ENCODE results near the gene PIK3AP1.

PIK3AP1 gene

DNA sequence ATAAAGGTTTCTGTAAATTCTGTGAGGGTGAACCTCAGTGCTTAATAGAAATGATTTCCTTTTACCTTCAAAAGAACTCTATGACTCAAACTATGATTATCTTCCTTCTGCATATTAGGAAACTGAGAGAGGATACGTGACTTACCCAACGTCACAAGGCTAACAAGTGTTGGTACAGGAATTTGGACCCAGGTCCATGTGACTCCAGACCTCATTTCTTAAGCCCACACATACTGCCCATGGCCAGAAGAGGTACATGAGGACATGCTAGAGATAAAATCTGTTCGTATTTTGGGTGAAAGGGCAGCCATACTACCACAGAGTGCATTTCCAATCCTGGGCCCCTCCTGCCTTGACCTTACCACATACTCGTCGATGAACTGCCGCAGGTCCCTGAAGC, 72.0 kb downstream of the PIK3AP1 start:
- H3K9me3 ChIP-seq (replicated peaks; ENCODE audit: low read length), result no peaks in the 10 kb centered on the region
- H3K4me1 ChIP-seq (ENCODE audit: control insufficient read depth, insufficient read depth, low read length), result no peaks in the 10 kb centered on the region

DNA sequence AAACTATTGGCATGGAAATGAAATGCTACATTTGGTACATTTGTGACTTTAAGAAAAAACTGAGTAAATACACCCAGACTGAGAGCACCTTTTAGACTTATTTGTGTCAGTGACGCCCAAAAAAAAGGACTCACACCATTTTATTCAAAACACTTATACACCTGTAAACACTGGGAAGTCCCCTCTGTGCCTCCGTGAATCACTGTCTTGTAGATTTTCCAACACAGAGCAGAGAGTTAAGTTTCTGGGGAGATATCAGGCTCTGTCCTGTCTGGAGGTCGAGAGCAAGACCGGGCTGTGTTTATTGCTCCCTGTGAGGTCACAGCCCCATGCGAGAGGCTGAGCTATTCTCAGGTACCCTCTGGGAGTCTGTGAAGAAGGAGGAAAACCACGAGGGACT, 72.8 kb downstream of the PIK3AP1 start:
- H3K9me3 ChIP-seq (replicated peaks; ENCODE audit: low read length), result no peaks in the 10 kb centered on the region
- H3K36me3 ChIP-seq (ENCODE audit: insufficient read depth, low read length), result no peaks in the 10 kb centered on the region
- H3K4me3 ChIP-seq (ENCODE audit: low read length), result no peak overlapping the region
- H3K9ac ChIP-seq (ENCODE audit: low read depth, low read length), result no peak overlapping the region
- H3K4me1 ChIP-seq (ENCODE audit: control insufficient read depth, insufficient read depth, low read length), result no peaks in the 10 kb centered on the region
- H3K27me3 ChIP-seq (ENCODE audit: control insufficient read depth, insufficient read depth, low read length), result peaks cover 8% of the 10 kb centered on the region
- H3K4me2 ChIP-seq (ENCODE audit: low read length), result no peak overlapping the region

More for the DNA sequence above, 72.0 kb downstream of the PIK3AP1 start:
- Histone ChIP-seq H3K4me3 (ENCODE audit: low read length) (no peak overlapping the region), H3K36me3 (ENCODE audit: insufficient read depth, low read length) (no peaks in the 10 kb centered on the region), H3K27me3 (ENCODE audit: control insufficient read depth, insufficient read depth, low read length) (peaks cover 8% of the 10 kb centered on the region), H3K4me2 (ENCODE audit: low read length) (no peak overlapping the region), H3K9ac (ENCODE audit: low read depth, low read length) (no peak overlapping the region)

DNA sequence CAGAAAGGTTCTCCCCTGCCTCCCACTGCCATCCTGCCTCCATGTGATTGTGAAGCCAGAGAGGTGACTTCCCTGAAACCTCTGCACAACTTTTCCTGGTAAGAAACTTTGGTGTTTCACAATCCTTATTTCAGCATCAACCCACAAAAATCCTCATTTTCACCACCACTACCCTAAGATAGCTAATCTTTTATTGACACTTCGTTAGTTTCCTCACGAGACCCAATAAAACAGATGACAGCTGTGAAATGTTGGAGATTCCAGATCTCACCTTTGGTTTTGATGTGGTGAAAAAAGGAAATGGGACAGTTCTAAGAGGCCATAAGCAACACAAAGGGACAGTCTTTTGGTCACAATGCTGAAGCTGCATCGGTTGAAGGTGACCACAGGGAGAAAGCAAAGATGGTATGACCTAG, 73.6 kb downstream of the PIK3AP1 start:
- Histone ChIP-seq H3K27me3 (ENCODE audit: control insufficient read depth, insufficient read depth, low read length) (peaks cover 8% of the 10 kb centered on the region), H3K4me1 (ENCODE audit: control insufficient read depth, insufficient read depth, low read length) (no peaks in the 10 kb centered on the region), H3K9ac (ENCODE audit: low read depth, low read length) (no peak overlapping the region), H3K4me3 (ENCODE audit: low read length) (no peak overlapping the region), H3K9me3 (replicated peaks; ENCODE audit: low read length) (no peaks in the 10 kb centered on the region), H3K36me3 (ENCODE audit: insufficient read depth, low read length) (no peaks in the 10 kb centered on the region), H3K4me2 (ENCODE audit: low read length) (no peak overlapping the region)

DNA sequence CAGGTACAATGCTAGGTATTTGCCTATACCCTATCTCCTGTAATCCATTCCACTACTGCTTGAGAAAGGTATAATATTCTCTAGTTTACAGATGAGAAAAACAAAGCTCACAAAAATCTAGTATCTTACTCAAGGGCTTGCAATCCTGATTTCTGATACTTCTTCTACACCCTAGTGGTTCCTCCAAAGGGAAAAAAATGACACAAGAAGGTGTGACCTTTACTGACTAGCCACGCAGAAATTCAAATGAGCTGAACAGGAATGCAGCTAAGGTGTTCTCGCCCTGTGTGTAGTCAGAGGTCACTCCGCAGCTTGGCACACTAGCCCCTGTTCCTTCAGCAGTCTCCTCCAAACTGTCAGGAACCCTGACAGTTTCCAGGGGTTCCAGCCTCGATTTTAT, 74.0 kb downstream of the PIK3AP1 start:
- Histone ChIP-seq H3K27me3 (ENCODE audit: control insufficient read depth, insufficient read depth, low read length) (peaks cover 8% of the 10 kb centered on the region), H3K9ac (ENCODE audit: low read depth, low read length) (no peak overlapping the region), H3K9me3 (replicated peaks; ENCODE audit: low read length) (no peaks in the 10 kb centered on the region), H3K4me1 (ENCODE audit: control insufficient read depth, insufficient read depth, low read length) (no peaks in the 10 kb centered on the region), H3K4me2 (ENCODE audit: low read length) (no peak overlapping the region), H3K36me3 (ENCODE audit: insufficient read depth, low read length) (no peaks in the 10 kb centered on the region), H3K4me3 (ENCODE audit: low read length) (no peak overlapping the region)

DNA sequence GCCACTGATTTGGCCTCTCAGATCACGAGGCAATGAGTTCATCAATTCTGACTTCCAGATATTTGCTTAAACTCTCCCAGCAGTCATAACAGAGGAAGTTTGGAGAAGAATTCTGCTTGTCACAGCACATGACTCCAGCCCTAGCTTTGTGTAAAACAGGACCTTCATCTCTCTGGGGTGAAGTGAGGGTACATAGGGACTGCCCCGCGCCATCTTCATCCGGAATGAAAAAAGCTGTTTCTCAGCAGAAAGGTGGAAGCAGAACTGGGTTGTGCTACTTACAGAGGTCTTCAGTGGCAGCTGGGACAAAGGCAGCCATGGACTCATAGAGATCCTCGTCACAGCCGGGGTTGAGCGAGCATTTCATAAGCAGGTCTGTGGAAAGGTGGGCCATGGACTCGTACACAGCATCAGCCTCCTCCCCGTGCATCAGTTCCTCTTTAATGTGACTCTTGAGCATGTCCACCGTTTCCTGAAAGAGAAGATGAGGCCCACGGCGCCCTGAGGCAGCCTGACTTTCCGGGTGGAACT, 75.1 kb downstream of the PIK3AP1 start:
- H3K4me3 ChIP-seq (ENCODE audit: low read length), result no peak overlapping the region
- no peaks in the 10 kb centered on the region for H3K9me3 ChIP-seq (replicated peaks; ENCODE audit: low read length)
- H3K27me3 ChIP-seq (ENCODE audit: control insufficient read depth, insufficient read depth, low read length), result peaks cover 8% of the 10 kb centered on the region
- no peak overlapping the region for H3K4me2 ChIP-seq (ENCODE audit: low read length)
- no peaks in the 10 kb centered on the region for H3K36me3 ChIP-seq (ENCODE audit: insufficient read depth, low read length)
- no peaks in the 10 kb centered on the region for H3K4me1 ChIP-seq (ENCODE audit: control insufficient read depth, insufficient read depth, low read length)
- H3K9ac ChIP-seq (ENCODE audit: low read depth, low read length), result no peak overlapping the region

DNA sequence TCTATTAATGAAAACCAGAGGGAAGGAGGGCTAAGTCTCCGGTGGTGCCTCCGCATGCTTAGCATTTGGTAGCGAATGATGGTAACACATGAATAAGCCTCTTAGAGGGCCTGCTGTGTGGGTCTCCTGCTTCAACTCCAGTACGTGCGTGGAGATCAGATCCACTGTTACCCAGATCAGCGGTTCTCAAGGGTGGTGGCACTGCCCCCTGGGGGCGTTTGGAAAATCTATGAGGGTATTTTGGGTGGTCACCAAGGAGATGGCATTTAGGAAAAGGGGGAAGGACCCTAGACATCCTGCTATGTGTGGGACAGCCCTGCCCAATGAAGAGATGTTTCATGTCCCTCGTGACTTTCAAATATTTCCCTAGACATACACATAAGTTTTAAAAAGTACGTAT, 76.4 kb downstream of the PIK3AP1 start:
- H3K27me3 ChIP-seq (ENCODE audit: control insufficient read depth, insufficient read depth, low read length), result peaks cover 12% of the 10 kb centered on the region
- H3K4me3 ChIP-seq (ENCODE audit: low read length), result no peak overlapping the region
- H3K9me3 ChIP-seq (replicated peaks; ENCODE audit: low read length), result no peaks in the 10 kb centered on the region
- no peak overlapping the region for H3K9ac ChIP-seq (ENCODE audit: low read depth, low read length)
- H3K36me3 ChIP-seq (ENCODE audit: insufficient read depth, low read length), result no peaks in the 10 kb centered on the region
- no peak overlapping the region for H3K4me2 ChIP-seq (ENCODE audit: low read length)
- H3K4me1 ChIP-seq (ENCODE audit: control insufficient read depth, insufficient read depth, low read length), result no peaks in the 10 kb centered on the region

DNA sequence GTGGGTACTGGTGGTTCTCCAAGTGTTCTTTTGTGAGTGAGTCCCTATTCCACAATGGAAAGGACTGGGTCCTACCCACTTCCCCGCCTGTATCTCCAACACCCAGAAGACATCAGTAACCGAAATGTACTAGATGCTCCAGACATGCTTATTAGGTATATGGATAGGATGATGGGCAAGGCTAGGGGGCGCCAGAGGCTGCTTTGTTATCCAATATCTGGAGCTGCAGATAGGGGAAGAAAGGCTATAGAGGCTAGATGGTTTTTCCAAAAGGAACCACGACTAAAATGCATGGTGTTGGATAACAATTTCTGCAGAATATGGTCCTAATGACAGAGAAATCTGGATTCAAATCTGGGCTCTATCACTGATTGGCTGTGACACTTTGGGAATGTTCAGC, 77.3 kb downstream of the PIK3AP1 start:
- Histone ChIP-seq H3K9ac (ENCODE audit: low read depth, low read length) (no peak overlapping the region), H3K4me3 (ENCODE audit: low read length) (no peak overlapping the region)

DNA sequence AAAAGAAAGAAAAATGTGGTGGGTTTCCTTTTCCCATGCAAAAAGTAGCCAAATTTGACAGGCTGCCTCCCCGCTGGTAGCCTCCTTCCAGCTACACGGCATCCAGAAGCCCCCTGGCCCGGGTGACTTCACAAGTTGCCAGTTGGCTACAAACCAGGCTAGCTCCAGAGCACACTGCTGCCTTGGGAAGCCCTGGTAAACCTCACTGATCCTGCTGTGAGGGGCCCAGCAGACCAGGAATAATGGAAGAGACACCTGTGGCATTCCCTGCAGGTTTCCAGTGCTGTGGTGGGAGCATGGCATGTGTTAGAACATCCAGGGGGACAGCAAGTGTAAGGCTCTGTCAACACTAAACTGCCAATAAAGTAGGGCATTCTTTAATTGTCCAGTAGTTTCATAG, 77.8 kb downstream of the PIK3AP1 start:
- no peak overlapping the region for H3K4me2 ChIP-seq (ENCODE audit: low read length)
- no peaks in the 10 kb centered on the region for H3K36me3 ChIP-seq (ENCODE audit: insufficient read depth, low read length)
- no peaks in the 10 kb centered on the region for H3K4me1 ChIP-seq (ENCODE audit: control insufficient read depth, insufficient read depth, low read length)
- H3K27me3 ChIP-seq (ENCODE audit: control insufficient read depth, insufficient read depth, low read length), result peaks cover 16% of the 10 kb centered on the region
- H3K9ac ChIP-seq (ENCODE audit: low read depth, low read length), result no peak overlapping the region
- H3K9me3 ChIP-seq (replicated peaks; ENCODE audit: low read length), result no peaks in the 10 kb centered on the region
- no peak overlapping the region for H3K4me3 ChIP-seq (ENCODE audit: low read length)

More for the DNA sequence above, 77.3 kb downstream of the PIK3AP1 start:
- Histone ChIP-seq H3K4me1 (ENCODE audit: control insufficient read depth, insufficient read depth, low read length) (no peaks in the 10 kb centered on the region), H3K9me3 (replicated peaks; ENCODE audit: low read length) (no peaks in the 10 kb centered on the region), H3K27me3 (ENCODE audit: control insufficient read depth, insufficient read depth, low read length) (peaks cover 12% of the 10 kb centered on the region), H3K36me3 (ENCODE audit: insufficient read depth, low read length) (no peaks in the 10 kb centered on the region), H3K4me2 (ENCODE audit: low read length) (no peak overlapping the region)

DNA sequence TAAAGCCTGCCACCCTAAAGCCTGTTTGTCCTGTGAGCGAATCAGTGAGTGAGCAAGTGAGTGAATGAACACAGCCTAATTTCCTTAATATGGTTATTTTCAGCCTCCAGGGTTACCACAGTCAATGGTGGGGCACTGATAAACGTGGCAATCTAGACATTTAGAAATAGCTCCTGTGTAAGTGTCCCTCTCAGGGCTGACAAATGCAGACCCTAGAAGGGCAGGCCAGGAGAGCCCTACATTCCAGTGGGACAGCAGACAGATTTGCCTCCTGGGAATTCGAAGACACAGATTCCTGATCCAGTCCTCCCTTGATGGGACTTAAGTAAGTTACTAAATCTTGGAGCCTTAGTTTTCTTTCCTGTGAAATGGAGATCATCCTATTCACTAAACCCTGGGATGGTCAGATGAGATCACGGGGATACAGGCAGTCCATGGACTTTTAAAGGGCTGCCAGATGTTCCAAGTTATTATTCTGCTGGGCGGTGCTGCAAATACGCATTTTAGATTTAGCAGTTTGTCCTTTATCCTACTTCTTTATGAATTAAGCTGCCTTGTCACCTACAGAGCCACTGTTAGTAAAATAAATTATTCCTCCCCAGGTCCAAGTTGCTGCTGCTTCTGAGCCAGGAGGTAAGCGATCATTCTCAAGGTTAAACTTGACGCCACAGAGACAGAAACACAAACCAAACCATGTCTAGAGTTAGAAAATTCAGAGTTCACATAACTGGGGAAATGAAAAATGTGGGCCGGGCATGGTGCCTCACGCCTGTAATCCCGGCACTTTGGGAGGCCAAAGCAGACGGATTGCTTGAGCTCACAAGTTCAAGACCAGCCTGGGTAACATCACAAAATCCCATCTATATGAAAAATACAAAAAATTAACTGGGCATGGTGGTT, 78.7 kb downstream of the PIK3AP1 start:
- Histone ChIP-seq H3K4me3 (ENCODE audit: low read length) (no peak overlapping the region), H3K4me1 (ENCODE audit: control insufficient read depth, insufficient read depth, low read length) (no peaks in the 10 kb centered on the region), H3K4me2 (ENCODE audit: low read length) (no peak overlapping the region), H3K9me3 (replicated peaks; ENCODE audit: low read length) (no peaks in the 10 kb centered on the region), H3K9ac (ENCODE audit: low read depth, low read length) (no peak overlapping the region), H3K27me3 (ENCODE audit: control insufficient read depth, insufficient read depth, low read length) (peaks cover 10% of the 10 kb centered on the region), H3K36me3 (ENCODE audit: insufficient read depth, low read length) (no peaks in the 10 kb centered on the region)

DNA sequence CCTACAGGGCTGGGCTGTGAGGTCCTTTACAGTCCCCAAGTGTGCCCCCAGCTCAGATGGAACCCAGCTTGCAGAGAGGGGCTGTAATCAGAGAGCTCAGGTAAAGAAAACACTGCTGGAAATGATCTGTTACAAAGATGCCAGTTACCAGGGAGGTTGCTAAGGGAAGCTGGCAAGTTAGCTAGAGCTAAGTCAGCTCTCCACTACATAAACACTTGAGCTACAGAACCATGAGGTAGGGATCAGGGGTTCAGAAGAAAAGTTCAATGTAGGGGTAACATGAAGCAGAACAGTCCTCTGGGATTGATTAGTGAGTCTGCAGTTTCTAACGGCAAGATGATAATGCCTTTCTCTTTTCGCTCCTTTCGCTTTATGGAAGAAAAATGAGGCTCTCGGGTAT, 80.4 kb downstream of the PIK3AP1 start:
- Histone ChIP-seq H3K36me3 (ENCODE audit: insufficient read depth, low read length) (no peaks in the 10 kb centered on the region), H3K9ac (ENCODE audit: low read depth, low read length) (no peak overlapping the region), H3K9me3 (replicated peaks; ENCODE audit: low read length) (no peaks in the 10 kb centered on the region), H3K27me3 (ENCODE audit: control insufficient read depth, insufficient read depth, low read length) (peaks cover 9% of the 10 kb centered on the region), H3K4me3 (ENCODE audit: low read length) (no peak overlapping the region), H3K4me2 (ENCODE audit: low read length) (no peak overlapping the region), H3K4me1 (ENCODE audit: control insufficient read depth, insufficient read depth, low read length) (no peaks in the 10 kb centered on the region)

DNA sequence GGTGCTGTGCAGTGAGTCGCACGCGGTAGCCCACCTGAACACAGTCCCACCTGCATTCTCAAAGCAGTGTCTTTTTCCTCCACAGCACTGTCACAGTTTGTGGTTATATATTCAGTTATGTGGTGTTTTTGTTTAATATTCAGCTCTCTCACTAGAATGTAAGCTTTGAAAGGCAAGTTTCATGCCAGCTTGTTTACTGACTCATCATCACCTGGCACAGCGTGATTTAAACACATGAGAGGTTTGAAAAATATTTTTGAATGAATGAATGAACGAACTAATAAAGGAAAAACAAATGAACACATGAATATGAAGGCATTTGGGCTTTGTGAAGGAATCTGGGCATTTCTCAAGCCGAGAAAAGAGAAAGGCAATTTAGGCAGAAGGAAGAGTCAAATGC, 81.6 kb downstream of the PIK3AP1 start:
- Histone ChIP-seq H3K4me2 (ENCODE audit: low read length) (no peak overlapping the region), H3K9me3 (replicated peaks; ENCODE audit: low read length) (no peaks in the 10 kb centered on the region), H3K9ac (ENCODE audit: low read depth, low read length) (no peak overlapping the region), H3K4me3 (ENCODE audit: low read length) (no peak overlapping the region), H3K4me1 (ENCODE audit: control insufficient read depth, insufficient read depth, low read length) (no peaks in the 10 kb centered on the region), H3K36me3 (ENCODE audit: insufficient read depth, low read length) (no peaks in the 10 kb centered on the region), H3K27me3 (ENCODE audit: control insufficient read depth, insufficient read depth, low read length) (peaks cover 9% of the 10 kb centered on the region)

DNA sequence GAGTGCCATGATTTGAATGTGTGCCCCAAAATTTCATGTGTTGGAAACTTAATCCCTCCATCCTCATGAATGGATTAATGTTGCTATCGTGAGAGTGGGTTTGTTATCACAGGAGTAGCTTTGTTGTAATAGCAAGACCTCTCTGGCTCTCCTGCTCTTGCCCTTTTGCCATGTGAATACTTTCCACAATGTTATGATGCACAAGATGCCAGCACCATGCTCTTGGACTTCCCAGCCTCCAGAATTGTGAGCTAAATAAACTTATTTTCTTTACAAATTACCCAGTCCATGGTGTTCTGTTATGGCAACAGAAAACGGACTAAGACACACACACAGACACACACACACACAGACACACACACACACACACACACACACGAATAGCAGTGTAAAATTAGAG, 82.2 kb downstream of the PIK3AP1 start:
- H3K9ac ChIP-seq (ENCODE audit: low read depth, low read length), result no peak overlapping the region
- no peaks in the 10 kb centered on the region for H3K36me3 ChIP-seq (ENCODE audit: insufficient read depth, low read length)
- no peaks in the 10 kb centered on the region for H3K4me1 ChIP-seq (ENCODE audit: control insufficient read depth, insufficient read depth, low read length)
- peaks cover 9% of the 10 kb centered on the region for H3K27me3 ChIP-seq (ENCODE audit: control insufficient read depth, insufficient read depth, low read length)
- H3K4me2 ChIP-seq (ENCODE audit: low read length), result no peak overlapping the region
- no peaks in the 10 kb centered on the region for H3K9me3 ChIP-seq (replicated peaks; ENCODE audit: low read length)
- no peak overlapping the region for H3K4me3 ChIP-seq (ENCODE audit: low read length)

Measured in skeletal muscle satellite cell (primary cell).